ENCODE data around the gene MGAT4B.

MGAT4B gene

GRCh38 chr5:179825655-179826182, 19.1 kb upstream of the MGAT4B start:
- DNase-seq: no peak

DNA sequence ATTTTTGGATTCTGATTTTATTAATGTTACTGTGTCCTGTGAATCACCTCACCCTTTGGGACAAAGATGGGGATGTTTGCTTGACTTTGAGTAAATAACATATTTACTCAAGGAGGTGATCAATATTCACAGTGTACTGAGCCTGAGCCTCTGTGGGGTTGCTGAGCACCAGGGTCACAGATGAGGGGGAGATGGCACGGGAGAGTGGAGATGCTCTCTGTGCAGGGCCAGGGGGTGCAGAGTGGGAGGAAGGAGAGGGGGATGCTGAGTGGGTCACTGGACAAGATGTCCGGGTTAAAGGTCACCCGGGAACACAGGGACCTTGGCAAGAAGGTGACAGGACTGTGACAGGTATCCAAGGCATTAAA, 18.1 kb upstream of the MGAT4B start:
- no peak for DNase-seq

DNA sequence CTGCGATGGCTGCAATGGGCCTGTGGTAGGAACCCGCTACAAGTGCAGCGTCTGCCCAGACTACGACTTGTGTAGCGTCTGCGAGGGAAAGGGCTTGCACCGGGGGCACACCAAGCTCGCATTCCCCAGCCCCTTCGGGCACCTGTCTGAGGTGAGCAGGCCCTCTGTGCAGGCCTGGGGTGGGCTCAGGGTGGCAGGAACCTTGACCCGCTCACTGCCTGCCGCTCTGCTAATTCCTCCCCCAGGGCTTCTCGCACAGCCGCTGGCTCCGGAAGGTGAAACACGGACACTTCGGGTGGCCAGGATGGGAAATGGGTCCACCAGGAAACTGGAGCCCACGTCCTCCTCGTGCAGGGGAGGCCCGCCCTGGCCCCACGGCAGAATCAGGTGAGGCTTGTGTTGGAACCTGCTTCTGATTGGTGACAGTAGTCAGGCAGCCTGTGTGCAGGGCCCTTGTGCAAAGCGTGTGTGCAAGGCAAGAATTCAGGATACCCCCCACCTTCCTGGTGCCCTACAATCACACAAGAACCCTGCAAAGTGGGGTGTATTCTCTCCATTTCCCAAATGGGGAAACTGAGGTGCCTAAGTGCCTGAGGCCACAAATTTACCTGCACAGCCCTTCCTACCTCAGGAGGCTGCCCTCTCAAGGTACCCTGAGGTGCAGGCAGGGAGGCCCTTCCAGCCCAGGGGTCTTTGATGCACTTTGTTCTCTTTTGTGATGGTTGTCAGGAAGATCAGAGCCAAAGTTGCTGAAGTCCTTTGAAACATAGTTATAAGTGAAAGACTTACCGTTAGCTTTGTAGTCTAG, 17.5 kb upstream of the MGAT4B start:
- no peak for DNase-seq

GRCh38 chr5:179822444-179822990, 15.9 kb upstream of the MGAT4B start:
- no peak for DNase-seq

DNA sequence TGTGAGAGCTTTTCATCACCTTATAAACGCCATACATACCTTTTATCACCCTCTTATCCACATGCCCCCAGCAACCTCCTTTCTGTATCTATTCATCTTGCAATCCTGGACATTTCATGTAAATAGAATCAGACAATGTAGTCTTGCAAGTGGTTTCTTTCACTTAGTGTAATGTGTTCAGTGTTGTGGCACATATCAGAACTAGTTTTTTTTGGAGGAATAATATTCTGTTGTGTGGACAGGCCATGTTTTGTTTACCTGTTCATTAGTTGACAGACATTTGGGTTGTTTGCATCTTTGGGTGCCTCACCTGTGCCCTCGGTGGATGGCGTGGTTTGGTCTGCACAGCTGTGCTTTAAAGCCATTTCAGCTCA, 15.4 kb upstream of the MGAT4B start:
- no peak for DNase-seq

GRCh38 chr5:179821298-179822058, 14.8 kb upstream of the MGAT4B start:
- peak; percentile 78 for DNase-seq

DNA sequence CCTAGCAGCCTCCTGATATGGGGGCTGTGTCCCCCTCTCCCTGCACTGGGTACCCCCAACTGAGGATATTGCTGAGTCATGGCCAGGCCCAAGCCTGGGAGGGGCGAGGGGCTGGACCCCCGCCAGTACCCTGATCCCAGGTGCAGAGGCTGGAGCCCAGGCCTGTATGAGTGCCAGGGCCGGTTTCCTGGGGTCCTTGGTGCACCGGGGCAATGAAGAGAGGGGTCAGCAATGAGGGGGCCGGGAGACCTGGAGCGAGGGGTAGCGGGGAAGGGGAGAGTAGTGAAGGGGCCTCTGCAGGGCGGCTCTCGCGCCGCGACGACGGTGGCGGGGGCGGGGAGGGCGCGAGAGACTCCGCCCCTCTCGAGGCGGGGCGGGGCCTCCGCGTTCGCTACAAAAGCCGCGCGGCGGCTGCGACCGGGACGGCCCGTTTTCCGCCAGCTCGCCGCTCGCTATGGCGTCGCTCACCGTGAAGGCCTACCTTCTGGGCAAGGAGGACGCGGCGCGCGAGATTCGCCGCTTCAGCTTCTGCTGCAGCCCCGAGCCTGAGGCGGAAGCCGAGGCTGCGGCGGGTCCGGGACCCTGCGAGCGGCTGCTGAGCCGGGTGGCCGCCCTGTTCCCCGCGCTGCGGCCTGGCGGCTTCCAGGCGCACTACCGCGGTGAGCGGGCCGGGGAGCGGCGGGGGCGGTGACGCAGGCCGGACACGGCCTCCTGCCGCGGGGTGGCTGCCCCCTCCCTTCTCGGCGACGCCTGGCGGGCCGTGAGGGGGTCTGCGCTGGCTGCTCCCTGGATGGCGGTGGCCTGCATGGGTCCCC, 14.0 kb upstream of the MGAT4B start, which contains the start of gene SQSTM1:
SQSTM1 (plus strand) TSS at position 423 of the 815 bp plus-strand sequence; CDS start at position 455, 32 bp downstream.
- DNase-seq: peak; percentile 71

- no peak for DNase-seq
Observed at GRCh38 chr5:179820127-179820482, 13.4 kb upstream of the MGAT4B start.

GRCh38 chr5:179819296-179820126, 12.8 kb upstream of the MGAT4B start:
- no peak for DNase-seq

GRCh38 chr5:179818746-179819295, 12.2 kb upstream of the MGAT4B start:
- DNase-seq: peak; percentile 73

DNA sequence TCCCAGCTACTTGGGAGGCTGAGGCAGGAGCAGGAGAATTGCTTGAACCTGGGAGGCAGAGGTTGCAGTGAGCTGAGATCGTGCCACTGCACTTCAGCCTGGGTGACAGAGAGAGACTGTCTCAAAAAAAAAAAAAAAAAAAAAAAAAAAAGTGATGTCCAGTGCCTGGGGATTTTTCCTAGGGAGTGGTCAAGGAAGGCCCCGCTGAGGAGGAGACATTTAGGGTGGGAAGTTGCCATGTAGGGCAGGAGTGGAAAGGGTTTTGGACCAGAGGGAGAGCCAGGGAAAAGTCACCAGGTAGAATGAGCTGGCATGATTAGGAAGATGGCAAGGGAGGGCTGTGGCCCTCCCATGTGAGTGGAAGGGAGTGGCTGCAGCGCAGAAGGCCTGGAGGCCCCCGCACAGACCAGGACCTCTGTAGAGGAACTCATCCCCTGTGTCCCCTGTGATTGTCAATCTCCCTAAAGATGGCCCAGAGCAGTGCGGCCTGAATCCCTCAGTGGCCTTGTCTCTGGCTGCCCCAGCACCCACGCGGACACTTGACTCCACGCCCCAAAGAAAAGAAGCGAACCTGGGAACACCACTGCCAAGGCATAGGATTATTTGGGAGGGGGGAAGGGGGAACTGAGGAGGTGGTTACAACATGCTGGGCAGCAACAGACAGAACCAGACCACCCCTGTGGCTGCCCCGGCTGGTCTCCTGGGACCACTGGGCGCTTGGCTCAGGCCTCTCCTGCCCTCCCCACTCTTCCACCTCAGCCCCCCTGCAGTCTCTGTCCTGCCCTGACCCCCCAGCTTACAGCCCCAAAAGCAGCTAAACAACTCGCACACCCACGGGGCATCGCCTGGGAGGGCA, 11.5 kb upstream of the MGAT4B start:
- DNase-seq: no peak

DNA sequence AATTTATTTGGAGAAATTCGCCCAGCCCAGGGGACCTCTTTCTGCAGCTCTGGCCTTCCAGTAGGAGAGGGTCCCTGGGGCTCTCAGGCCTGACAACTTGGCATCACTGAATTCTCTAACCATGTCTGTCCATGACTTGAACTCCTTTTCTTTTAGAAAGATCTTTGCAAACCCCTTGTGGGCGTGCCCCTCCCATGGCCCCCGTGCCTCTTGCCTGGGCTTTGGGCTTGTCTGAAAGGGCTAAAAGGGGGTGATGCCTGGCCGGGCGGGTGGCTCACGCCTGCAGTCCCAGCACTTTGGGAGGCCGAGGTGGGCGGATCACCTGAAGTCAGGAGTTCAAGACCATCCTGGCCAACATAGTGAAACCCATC, 10.8 kb upstream of the MGAT4B start:
- no peak for DNase-seq

DNA sequence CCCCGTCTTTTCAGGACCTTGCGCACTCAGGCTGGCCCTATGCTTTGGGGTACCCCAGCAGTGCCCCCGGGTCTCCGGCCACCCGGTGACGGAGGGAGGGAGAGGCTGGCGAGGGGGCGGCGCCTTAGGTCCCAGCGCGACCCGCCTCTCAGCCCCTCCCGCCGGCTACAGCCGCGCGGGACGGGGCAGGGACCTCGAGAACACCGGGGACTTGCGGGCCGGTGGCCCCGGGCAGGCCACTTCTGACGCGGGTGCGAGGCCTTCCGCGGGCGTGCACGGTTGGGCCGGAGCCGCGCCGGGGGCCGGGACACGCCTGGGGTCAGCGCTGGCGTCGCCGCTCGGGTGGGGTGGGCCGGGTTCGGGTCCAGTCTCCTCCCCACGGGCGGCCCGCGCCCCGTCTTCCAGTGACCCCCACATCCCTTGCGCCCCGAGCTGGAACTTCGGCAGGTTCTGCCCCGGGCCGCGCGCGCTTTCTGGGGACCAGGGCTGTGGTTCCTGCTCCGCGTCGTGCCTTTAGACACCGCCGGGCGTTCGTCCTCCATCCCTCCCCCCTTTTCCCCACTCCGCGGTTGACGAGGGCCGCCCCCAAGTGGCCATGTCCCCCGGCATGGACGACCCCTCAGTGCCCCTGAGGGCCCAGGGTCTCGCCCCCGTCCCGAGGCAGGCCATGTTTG, 10.3 kb upstream of the MGAT4B start:
- no peak for DNase-seq

- no peak for DNase-seq
Observed at GRCh38 chr5:179816401-179816795, 9.7 kb upstream of the MGAT4B start.

DNA sequence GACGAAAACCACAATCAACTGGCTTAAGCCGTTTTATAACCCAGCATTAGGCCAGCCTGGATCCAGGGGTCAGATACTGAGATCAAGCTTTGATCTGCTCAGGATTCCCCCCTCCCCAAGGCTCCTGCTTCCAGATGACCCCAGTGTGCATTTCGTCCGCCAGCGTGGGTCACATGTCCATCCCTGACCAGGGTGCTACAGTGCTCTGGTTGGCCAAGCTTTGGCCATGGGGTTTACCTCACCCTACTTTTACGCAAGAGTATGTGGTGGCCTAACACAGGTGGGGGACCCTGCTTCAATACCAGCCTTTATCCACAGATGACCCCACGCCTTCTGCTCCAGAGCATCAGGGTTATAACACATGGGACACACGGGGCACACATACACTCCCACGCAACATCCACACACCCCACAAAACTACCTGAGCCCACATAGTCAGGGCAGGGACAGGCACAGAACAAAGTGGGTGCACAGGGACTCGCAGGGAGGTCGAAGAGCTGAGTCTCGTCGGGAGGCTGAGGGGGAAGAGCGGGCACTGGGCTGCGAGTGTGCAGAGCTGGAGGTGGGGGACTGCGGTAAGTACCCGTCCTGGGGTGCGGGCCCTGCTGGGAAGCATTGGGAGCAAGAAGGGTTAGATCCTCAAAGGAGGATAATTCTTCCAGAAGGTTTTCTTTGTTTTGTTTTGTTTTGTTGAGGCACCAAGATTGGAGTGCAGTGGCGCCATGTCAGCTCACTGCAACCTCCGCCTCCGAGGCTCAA, 9.0 kb upstream of the MGAT4B start:
- no peak for DNase-seq

- DNase-seq: no peak
Observed at GRCh38 chr5:179814090-179814489, 7.4 kb upstream of the MGAT4B start.

DNA sequence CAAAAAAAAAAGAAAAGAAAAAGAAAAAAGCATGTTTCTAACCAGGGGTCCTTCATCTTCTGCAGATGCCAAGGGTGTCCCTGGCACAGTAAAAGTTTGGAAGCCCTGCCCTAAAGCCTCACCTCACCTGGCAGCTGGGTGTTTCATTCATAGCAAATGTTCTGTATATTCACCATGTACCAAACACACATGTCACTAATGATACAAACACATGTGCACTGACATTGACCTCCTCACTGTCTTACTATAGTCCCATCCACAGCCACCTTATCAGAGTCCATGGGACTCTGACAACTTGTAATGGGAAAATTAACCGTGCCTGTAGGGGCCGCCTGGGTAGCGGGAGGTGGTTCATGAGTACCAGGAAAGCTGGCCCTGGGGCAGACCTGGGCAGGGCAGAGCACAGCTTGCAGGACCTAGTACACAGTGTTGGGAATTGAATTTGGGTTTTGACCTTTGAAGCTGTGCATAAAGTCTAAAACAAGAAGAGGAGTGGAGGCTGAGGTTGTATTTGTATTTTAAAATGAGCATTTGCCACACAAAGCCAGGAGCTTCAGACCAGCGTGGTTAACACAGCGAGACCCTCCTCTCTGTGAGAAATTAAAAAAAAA, 6.4 kb upstream of the MGAT4B start:
- no peak for DNase-seq

DNA sequence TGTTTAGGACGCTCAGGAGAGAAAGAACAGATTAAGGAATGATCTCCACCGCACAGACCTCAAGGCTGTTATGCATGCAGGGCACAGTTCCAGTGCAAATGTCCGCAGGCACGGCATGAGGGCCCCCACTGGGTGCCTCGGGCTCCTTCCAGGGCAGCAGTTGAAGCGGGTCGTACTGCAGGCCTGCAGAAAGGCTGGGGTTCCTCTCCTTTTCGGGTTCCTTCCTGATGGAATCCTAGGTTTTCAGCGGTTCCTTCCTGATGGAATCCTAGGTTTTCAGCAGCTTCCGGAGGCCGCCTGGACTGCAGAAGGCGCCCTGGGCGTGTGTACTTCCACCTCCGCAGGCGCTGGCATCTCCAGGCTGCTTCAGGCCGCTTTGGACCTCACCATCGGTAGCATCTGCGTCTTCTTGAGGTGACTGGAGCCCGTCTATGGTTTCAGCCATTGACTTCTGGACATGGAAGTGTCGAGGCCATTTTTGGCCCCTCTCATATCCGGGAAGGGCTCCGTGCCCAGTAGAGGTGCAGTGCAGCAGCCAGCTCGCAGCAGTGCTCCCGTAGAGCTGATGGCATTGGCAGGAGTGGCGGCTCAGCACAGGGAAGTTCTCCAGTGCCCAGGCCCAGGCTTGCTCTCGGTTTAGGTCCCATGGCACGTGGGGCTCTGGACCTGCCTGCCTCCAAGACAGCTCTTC, 5.6 kb upstream of the MGAT4B start:
- DNase-seq: no peak

Measured in effector CD8-positive, alpha-beta T cell (primary cell).